Activated CD4-positive, alpha-beta memory T cell treated with anti-CD3 and anti-CD28 coated beads for 36 hours (primary cell): ENCODE measurements around the gene SCAANT1. TPM values are rescaled to one million over a fixed set of nuclear protein-coding genes. Genes with fewer than 3 reads are reported as not detected.

ENCODE experiments used
- CTCF ChIA-PET: fragments of 350-600 bp; sonication (Branson Sonifier 250); formaldehyde crosslinking; loops from one replicate; lab custom pipeline; 2021; ENCODE audit warnings: antibody characterized with exemption, inconsistent platforms; lab: Charles Lee
- POLR2A ChIA-PET: fragments of 350-600 bp; sonication (Branson Sonifier 250); formaldehyde crosslinking; loops from one replicate; lab custom pipeline; 2021; ENCODE audit warnings: antibody characterized with exemption; lab: Charles Lee
- DNase-seq: peaks from one replicate; pipeline ENCODE4 v3.0.0-alpha.2; 2020
- H3K27ac Mint-ChIP-seq: one replicate; pipeline ENCODE4 v1.8.0; 2021; ENCODE audit warnings: mixed read lengths
- H3K27me3 Mint-ChIP-seq: one replicate; pipeline ENCODE4 v1.8.0; 2021; ENCODE audit warnings: mixed read lengths
- H3K36me3 Mint-ChIP-seq: one replicate; pipeline ENCODE4 v1.8.0; 2021; ENCODE audit warnings: mixed read lengths
- H3K4me1 Mint-ChIP-seq: one replicate; pipeline ENCODE4 v1.8.0; 2021; ENCODE audit warnings: low read depth, mixed read lengths
- H3K4me3 Mint-ChIP-seq: one replicate; pipeline ENCODE4 v1.8.0; 2021; ENCODE audit warnings: mild to moderate bottlenecking, mixed read lengths
- H3K9me3 Mint-ChIP-seq: one replicate; pipeline ENCODE4 v1.8.0; 2021; ENCODE audit warnings: mixed read lengths
- intact Hi-C: fragments of 100-400 bp; cut with micrococcal nuclease; formaldehyde crosslinking; loops from one replicate; pipeline ENCODE4 v1.15.1; 2023
- total RNA-seq, 2 experiments: library from RNA; stranded (reverse); gene quantifications; one replicate each; pipeline ENCODE4 v1.2.3, GENCODE V29; 2021

SCAANT1 gene
- total RNA-seq, 2 experiments from 2014 or later, result not detected

DNA sequence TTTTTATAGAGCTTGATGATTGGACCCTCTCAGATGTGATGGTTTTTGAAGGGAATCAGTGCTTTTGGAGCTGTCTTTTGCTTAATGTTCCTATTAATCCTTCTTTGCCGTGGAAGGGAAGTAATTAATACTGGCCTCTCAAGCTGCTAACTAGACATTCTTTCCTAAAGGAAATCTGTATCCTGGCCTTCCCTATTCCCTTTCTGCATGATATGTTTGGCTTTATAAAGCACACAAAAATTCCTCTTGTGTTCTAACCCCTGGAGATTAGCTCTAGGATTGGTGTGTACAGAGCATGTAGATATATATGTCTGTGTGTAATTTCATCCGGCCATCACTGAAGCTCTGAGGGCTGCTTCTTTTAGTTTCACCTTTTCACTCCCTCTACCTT lies 41.6 kb downstream of the SCAANT1 start:
- POLR2A ChIA-PET, result interaction anchor here (0.7 kb wide), 1 partner anchor 42 kb away, joined by 3 read pairs; the partner anchor contains the start of gene SCAANT1
- H3K27me3 Mint-ChIP-seq, result no peaks in the 10 kb centered on the region

DNA sequence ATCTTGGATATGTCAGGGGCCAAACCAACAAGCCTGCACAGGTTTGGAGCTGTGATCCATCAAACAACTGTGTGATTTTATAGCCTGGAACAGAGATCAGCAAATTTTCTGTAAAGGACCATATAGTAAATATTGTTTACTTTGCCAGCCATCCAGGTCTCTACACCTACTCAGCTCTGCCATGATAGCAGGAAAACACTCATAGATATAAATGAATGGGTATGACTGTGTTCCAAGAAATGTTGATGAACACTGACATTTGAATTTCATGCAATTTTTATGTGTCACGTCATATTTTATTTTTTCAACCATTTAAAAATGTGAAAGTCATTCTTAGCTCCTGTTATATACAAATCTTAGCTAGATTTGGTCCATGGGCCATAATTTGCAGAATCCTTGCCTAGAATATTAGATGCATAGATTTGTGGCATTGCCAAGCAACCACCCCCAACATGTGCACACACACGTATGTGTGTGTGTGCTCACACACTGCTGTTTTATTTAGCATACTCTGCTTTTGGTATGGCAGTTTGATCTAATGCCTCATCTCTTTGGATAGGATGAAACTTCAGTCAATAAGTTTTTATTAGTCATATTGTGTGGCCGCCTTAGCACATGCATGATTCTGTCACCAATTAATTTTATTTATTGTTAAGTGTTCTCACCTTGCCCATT lies 42.1 kb downstream of the SCAANT1 start:
- Mint-ChIP-seq H3K4me1 (peaks cover 52% of the 10 kb centered on the region), H3K27ac (no peak overlapping the region), H3K9me3 (no peaks in the 10 kb centered on the region), H3K4me3 (no peak overlapping the region), H3K27me3 (no peaks in the 10 kb centered on the region), H3K36me3 (peaks cover 10% of the 10 kb centered on the region)
- ChIA-PET POLR2A (interaction anchor here (0.7 kb wide), 1 partner anchor 42 kb away, joined by 3 read pairs; the partner anchor contains the start of gene SCAANT1), CTCF (no interaction called here)
- intact Hi-C loops, result no loop called here
- DNase-seq, result no peak

More for the DNA sequence above, 41.6 kb downstream of the SCAANT1 start:
- CTCF ChIA-PET, result no interaction called here
- Mint-ChIP-seq H3K27ac (no peak overlapping the region), H3K36me3 (peaks cover 6% of the 10 kb centered on the region), H3K4me3 (no peak overlapping the region), H3K4me1 (peaks cover 53% of the 10 kb centered on the region), H3K9me3 (no peaks in the 10 kb centered on the region)
- intact Hi-C loops, result no loop called here
- no peak for DNase-seq

- H3K27me3 Mint-ChIP-seq, result no peaks in the 10 kb centered on the region
- no peak overlapping the region for H3K27ac Mint-ChIP-seq
- peaks cover 57% of the 10 kb centered on the region for H3K4me1 Mint-ChIP-seq
- intact Hi-C loops, result no loop called here
- POLR2A ChIA-PET, result no interaction called here
- H3K4me3 Mint-ChIP-seq, result no peak overlapping the region
- CTCF ChIA-PET, result interaction anchor here (0.6 kb wide), 1 partner anchor 19 kb away, joined by 3 read pairs; no protein-coding TSS in a partner anchor
- H3K36me3 Mint-ChIP-seq, result peaks cover 21% of the 10 kb centered on the region
- H3K9me3 Mint-ChIP-seq, result no peaks in the 10 kb centered on the region
- DNase-seq, result no peak
These were observed 45.0 kb downstream of the SCAANT1 start for GRCh38 chr3:63867225-63867624.

GRCh38 chr3:63864965-63865327 lies 47.2 kb downstream of the SCAANT1 start:
- Mint-ChIP-seq H3K36me3 (peaks cover 21% of the 10 kb centered on the region), H3K9me3 (no peaks in the 10 kb centered on the region), H3K4me3 (peak overlapping the region; percentile 92), H3K4me1 (peaks cover 56% of the 10 kb centered on the region), H3K27me3 (no peaks in the 10 kb centered on the region), H3K27ac (peak overlapping the region; percentile 93)
- DNase-seq, result no peak
- ChIA-PET POLR2A (interaction anchor here (1.7 kb wide), 1 partner anchor 47 kb away, joined by 10 read pairs; the partner anchor contains the start of gene SCAANT1), CTCF (interaction anchor here (1.1 kb wide), 1 partner anchor 97 kb away, joined by 3 read pairs; no protein-coding TSS in a partner anchor)
- intact Hi-C loops, result loop anchor here (1.0 to 5.0 kb wide), 3 partner anchors 46 to 157 kb away; partner anchors contain the start of gene PSMD6

DNA sequence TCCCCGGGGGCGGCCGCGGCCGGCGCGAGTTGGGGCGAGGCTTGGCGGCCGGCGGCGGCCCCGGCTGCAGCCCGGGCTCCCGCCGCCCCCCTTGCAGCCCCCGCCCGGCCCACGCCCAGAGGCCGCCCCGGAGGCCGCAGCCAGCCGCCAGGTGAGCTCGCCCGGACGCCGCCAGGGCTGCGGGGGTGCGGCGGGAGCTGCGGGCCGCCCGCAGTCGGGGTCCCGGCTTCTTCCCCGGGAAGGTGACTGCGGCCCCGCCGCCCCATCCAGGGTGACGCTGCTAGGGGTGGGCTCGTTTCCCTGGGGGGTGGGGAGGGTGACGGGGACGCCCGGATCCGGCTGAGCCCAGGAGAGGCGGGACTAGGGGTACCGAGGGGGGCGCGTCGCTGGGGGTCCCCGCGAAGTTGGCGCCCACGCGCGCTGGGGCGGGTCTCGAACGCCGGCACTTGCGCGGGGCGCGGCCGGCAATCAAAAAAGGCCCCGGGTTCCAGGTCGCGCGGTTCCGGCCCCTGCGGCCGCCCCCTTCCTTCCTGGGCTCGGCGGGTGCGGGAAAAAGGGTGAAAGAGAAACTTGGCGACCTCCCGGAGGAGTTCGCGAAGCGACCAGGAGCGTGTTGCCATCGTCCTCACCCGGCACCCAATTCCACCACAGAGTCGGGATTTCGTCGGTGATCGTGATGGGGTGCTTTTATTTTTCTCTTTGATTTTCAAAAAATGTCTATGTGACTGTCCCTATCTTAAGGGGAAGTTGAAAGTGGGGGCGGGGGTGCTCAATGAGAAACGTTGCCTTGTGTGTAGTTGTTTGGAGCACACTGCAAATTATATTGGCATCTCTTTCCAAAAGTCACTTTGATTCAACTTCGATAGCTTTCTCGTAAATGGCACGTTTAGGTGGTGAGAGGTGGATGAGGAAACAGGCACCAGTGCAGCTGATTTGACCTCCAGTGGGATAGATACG lies 47.9 kb downstream of the SCAANT1 start:
- peak overlapping the region; percentile 92 for H3K4me3 Mint-ChIP-seq
- ChIA-PET CTCF (interaction anchor here (1.1 kb wide), 1 partner anchor 97 kb away, joined by 3 read pairs; no protein-coding TSS in a partner anchor), POLR2A (interaction anchor here (0.6 to 1.7 kb wide), 2 partner anchors 30 to 47 kb away, joined by 3 to 10 read pairs; partner anchors contain the start of gene SCAANT1)
- peaks cover 51% of the 10 kb centered on the region for H3K4me1 Mint-ChIP-seq
- no peaks in the 10 kb centered on the region for H3K27me3 Mint-ChIP-seq
- H3K27ac Mint-ChIP-seq, result peak overlapping the region; percentile 93
- H3K9me3 Mint-ChIP-seq, result no peaks in the 10 kb centered on the region
- peak; percentile 56 for DNase-seq
- intact Hi-C loops, result loop anchor here (1.0 to 5.0 kb wide), 3 partner anchors 47 to 158 kb away; partner anchors contain the start of gene PSMD6
- peaks cover 21% of the 10 kb centered on the region for H3K36me3 Mint-ChIP-seq

- DNase-seq, result peak; percentile 70
- Mint-ChIP-seq H3K27me3 (no peaks in the 10 kb centered on the region), H3K36me3 (peaks cover 21% of the 10 kb centered on the region), H3K27ac (peak within 1 kb of the TSS; percentile 93), H3K4me1 (peaks cover 43% of the 10 kb centered on the region), H3K4me3 (peak within 1 kb of the TSS; percentile 92), H3K9me3 (no peaks in the 10 kb centered on the region)
- intact Hi-C loops, result loop anchor here (1.0 to 5.0 kb wide), 3 partner anchors 48 to 159 kb away; partner anchors contain the start of gene PSMD6
- POLR2A ChIA-PET, result interaction anchor here (0.6 to 1.7 kb wide), 3 partner anchors 29 to 133 kb away, joined by 3 to 10 read pairs (median 3); partner anchors contain the start of gene SCAANT1
- CTCF ChIA-PET, result interaction anchor here (0.9 kb wide), 1 partner anchor 116 kb away, joined by 3 read pairs; no protein-coding TSS in a partner anchor
These were observed 48.8 kb downstream of the SCAANT1 start, which contains the start of the genes ATXN7 and THOC7 for GRCh38 chr3:63863150-63864007. Gene ATXN7 (plus strand): TSS chr3:63863867. CDS start chr3:63912599, 48,732 bp downstream. Gene THOC7 (minus strand): TSS chr3:63863805. CDS start chr3:63863790, 15 bp downstream.

GRCh38 chr3:63862804-63863149 lies 49.4 kb downstream of the SCAANT1 start:
- H3K27me3 Mint-ChIP-seq, result no peaks in the 10 kb centered on the region
- ChIA-PET POLR2A (interaction anchor here (0.6 kb wide), 1 partner anchor 133 kb away, joined by 3 read pairs; no protein-coding TSS in a partner anchor), CTCF (interaction anchor here (0.9 kb wide), 1 partner anchor 117 kb away, joined by 3 read pairs; no protein-coding TSS in a partner anchor)
- intact Hi-C loops, result loop anchor here (5.0 kb wide), 2 partner anchors 105 to 160 kb away; partner anchors contain the start of gene PSMD6
- H3K27ac Mint-ChIP-seq, result peak overlapping the region; percentile 90
- no peak for DNase-seq
- peaks cover 39% of the 10 kb centered on the region for H3K4me1 Mint-ChIP-seq
- no peaks in the 10 kb centered on the region for H3K9me3 Mint-ChIP-seq
- H3K4me3 Mint-ChIP-seq, result peak overlapping the region; percentile 71
- H3K36me3 Mint-ChIP-seq, result peaks cover 21% of the 10 kb centered on the region

Other genes starting within 250 kb of the SCAANT1 start
- gene C3orf49, start 93.1 kb downstream of the SCAANT1 start, total RNA-seq, result not detected
- 10 to 100 TPM; 85.2 to 88.9 TPM for gene THOC7, start 48.6 kb downstream of the SCAANT1 start, total RNA-seq
- 10 to 100 TPM; 26.3 to 29.4 TPM for gene ATXN7, start 48.5 kb downstream of the SCAANT1 start, total RNA-seq
- 100 to 1,000 TPM; 104 to 109 TPM for gene PSMD6, start 111.1 kb upstream of the SCAANT1 start, total RNA-seq